GM21723 (cell line): Measurements from ENCODE around the gene STARD5.

Source experiments
- ATAC-seq: cut with Tn5 transposase; IDR thresholded peaks from one replicate; pipeline ENCODE4 v1.9.1; 2021; ENCODE audit warnings: mild to moderate bottlenecking, moderate library complexity; ENCODE audit not compliant: unreplicated experiment

Gene STARD5

GRCh38 chr15:81278306-81279029 is 45.5 kb downstream of the STARD5 start:
- ATAC-seq: no peak

- ATAC-seq: no peak
Measured at GRCh38 chr15:81277851-81278250, 46.1 kb downstream of the STARD5 start.

- no peak for ATAC-seq
Measured at GRCh38 chr15:81276967-81277366, 47.0 kb downstream of the STARD5 start.

- ATAC-seq: no peak
Measured at GRCh38 chr15:81275711-81276392, 48.1 kb downstream of the STARD5 start.

- peak; percentile 89 for ATAC-seq
Measured at GRCh38 chr15:81274931-81275707, 48.8 kb downstream of the STARD5 start.

GRCh38 chr15:81274255-81274654 is 49.7 kb downstream of the STARD5 start:
- ATAC-seq: no peak

GRCh38 chr15:81273855-81274254 is 50.1 kb downstream of the STARD5 start:
- no peak for ATAC-seq

- ATAC-seq: no peak
Measured at GRCh38 chr15:81273200-81273599, 50.7 kb downstream of the STARD5 start.

GRCh38 chr15:81271761-81272644 is 51.9 kb downstream of the STARD5 start:
- ATAC-seq: no peak

GRCh38 chr15:81270781-81271491 is 53.0 kb downstream of the STARD5 start:
- no peak for ATAC-seq

GRCh38 chr15:81270188-81270587 is 53.8 kb downstream of the STARD5 start:
- ATAC-seq: no peak

GRCh38 chr15:81268881-81269601 is 54.9 kb downstream of the STARD5 start:
- ATAC-seq: no peak

GRCh38 chr15:81268340-81268739 is 55.6 kb downstream of the STARD5 start:
- ATAC-seq: no peak

GRCh38 chr15:81265944-81266775 is 57.8 kb downstream of the STARD5 start:
- ATAC-seq: peak; percentile 74

GRCh38 chr15:81265256-81265943 is 58.5 kb downstream of the STARD5 start:
- ATAC-seq: no peak

GRCh38 chr15:81264072-81264857 is 59.7 kb downstream of the STARD5 start:
- no peak for ATAC-seq

GRCh38 chr15:81263477-81263876 is 60.5 kb downstream of the STARD5 start:
- no peak for ATAC-seq
